VCaP (cell line): ENCODE results near the gene NRAS.

Experiments used
- H3K27ac ChIP-seq: fragments of 450-650 bp; 2 replicates; pipeline ENCODE4 v1.5.1; 2017
- TF ChIP-seq, protein P1 (sequence below): fragments of 450-650 bp; conservative IDR thresholded peaks from 2 replicates; pipeline ENCODE4 v1.5.1; 2017; ENCODE audit warnings: mild to moderate bottlenecking, moderate library complexity

NRAS gene

DNA sequence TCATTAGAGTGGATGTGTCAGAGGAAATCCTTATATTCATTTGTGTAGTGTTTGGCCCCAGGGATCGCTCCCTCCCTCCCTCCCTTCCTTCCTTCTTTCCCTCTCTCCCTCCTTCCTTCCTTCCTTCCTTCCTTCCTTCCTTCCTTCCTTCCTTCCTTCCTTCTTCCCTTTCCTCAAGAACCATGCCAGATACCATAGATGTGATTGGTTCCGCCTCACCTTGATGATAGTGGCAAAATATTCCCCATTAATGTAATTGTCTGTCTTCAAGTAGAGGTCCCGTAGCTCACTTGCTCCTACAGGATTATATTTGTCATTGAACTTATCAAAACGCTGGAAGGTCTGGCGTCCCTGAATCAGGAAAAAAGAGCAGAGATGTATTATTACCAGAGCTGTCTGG, 38.9 kb downstream of the NRAS start:
- TF ChIP-seq, protein P1, sequence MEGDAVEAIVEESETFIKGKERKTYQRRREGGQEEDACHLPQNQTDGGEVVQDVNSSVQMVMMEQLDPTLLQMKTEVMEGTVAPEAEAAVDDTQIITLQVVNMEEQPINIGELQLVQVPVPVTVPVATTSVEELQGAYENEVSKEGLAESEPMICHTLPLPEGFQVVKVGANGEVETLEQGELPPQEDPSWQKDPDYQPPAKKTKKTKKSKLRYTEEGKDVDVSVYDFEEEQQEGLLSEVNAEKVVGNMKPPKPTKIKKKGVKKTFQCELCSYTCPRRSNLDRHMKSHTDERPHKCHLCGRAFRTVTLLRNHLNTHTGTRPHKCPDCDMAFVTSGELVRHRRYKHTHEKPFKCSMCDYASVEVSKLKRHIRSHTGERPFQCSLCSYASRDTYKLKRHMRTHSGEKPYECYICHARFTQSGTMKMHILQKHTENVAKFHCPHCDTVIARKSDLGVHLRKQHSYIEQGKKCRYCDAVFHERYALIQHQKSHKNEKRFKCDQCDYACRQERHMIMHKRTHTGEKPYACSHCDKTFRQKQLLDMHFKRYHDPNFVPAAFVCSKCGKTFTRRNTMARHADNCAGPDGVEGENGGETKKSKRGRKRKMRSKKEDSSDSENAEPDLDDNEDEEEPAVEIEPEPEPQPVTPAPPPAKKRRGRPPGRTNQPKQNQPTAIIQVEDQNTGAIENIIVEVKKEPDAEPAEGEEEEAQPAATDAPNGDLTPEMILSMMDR: no peak
- H3K27ac ChIP-seq: no peak overlapping the region

GRCh38 chr1:114676115-114676514, 40.5 kb downstream of the NRAS start:
- TF ChIP-seq, protein P1: no peak
- no peak overlapping the region for H3K27ac ChIP-seq

- TF ChIP-seq, protein P1: no peak
- H3K27ac ChIP-seq: no peak overlapping the region
These were observed 44.7 kb downstream of the NRAS start for GRCh38 chr1:114671939-114672275.

GRCh38 chr1:114671011-114671938, 45.3 kb downstream of the NRAS start:
- no peak overlapping the region for H3K27ac ChIP-seq
- TF ChIP-seq, protein P1: peak; percentile 65

- peak overlapping the region; percentile 36 for H3K27ac ChIP-seq
- TF ChIP-seq, protein P1: no peak
These were observed 46.2 kb downstream of the NRAS start for GRCh38 chr1:114670083-114671010.

DNA sequence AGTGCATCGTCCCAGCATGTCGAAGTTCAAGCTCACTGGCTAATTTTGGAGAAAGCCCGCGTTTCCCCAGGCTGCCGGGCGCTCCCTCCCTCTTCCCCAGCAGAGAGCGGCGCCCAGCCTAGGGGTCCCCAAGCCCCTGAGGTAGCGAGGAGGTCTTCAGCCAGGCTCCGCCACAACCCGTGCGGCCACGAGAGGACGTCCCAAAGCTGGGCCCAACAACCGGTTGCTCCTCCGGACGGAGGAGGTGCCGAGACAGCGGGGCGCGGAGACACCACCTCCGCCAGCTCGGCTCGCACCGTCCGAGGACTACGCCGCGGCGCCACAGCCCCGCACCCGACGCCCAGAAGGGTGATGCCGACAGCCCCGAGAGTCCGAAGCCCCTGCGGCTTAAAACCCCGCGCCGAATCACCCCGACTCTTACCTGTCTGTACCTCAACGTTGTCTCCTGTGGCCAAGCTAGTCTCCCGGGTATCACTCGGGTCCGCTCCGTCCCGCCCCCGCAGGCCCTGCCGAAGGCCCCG, 46.9 kb downstream of the NRAS start, which contains the start of gene DENND2C:
Gene DENND2C, minus strand, starts transcription at position 488 of the 521 bp plus-strand sequence. CDS start 44,065 bp downstream, outside the sequence.
- H3K27ac ChIP-seq: peak within 1 kb of the TSS; percentile 36
- TF ChIP-seq, protein P1: peak; percentile 19; the same call in 1 of the 2 replicates
